A204.1 (cell line): ENCODE data around the gene CDHR3.
"Not testable (repeated sequence)": the region's sequence is repeated elsewhere in the genome, so short reads cannot be mapped to it uniquely, and the experiment has no call there.

ENCODE experiments used
- FAIRE-seq: peaks from 2 replicates; lab custom pipeline; 2012; peaks lifted over from hg19 to GRCh38; lab: Jason Lieb, UNC

CDHR3 gene

DNA sequence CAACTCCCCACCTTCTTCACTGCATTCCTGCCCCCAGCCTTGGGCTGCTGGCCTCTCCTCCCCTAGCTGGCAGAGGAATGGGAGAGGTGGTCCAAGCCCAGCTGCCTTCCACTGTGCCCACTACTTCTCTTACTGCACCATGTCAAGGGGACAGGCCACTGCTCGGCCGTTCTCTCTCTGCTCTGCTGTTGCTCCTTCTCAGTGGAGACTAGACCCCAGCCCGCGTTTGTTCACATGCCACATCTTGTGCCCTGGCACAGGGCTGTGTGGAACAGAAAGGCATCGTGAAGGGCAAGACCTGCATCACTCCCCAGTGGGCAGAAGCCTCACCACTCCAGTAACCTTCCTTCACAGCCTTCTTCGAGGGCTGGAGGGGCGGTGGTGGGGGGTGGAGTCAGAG lies 711 bp upstream of the CDHR3 start:
- FAIRE-seq, result no peak

- no peak for FAIRE-seq
These were observed 8.8 kb downstream of the CDHR3 start for GRCh38 chr7:105971845-105972244.

DNA sequence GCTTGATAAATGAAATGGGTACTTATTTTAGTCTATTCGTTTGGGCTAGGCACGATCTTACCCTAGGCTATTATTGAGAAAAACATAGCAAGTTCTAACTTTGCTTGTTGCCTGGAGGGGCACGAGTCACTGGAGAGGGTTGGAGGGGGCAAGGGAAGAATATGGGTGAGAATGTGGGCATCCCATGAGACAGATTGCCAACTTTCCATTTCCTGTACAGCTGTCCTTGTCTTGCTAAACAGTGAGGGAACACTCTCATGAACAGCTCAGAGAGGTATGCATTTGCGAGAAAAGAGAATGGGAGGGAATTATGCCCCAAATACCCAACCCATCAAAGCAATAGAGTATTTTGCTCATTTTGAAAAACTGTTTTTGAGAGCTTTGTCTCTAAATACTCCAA lies 9.2 kb downstream of the CDHR3 start:
- no peak for FAIRE-seq

- FAIRE-seq, result no peak
These were observed 11.4 kb downstream of the CDHR3 start for GRCh38 chr7:105974471-105974870.

- no peak for FAIRE-seq
These were observed 12.8 kb downstream of the CDHR3 start for GRCh38 chr7:105975770-105976417.

- no peak for FAIRE-seq
These were observed 13.8 kb downstream of the CDHR3 start for GRCh38 chr7:105976868-105977267.

- no peak for FAIRE-seq
These were observed 15.0 kb downstream of the CDHR3 start for GRCh38 chr7:105978035-105978434.

GRCh38 chr7:105978974-105979373 lies 15.9 kb downstream of the CDHR3 start:
- FAIRE-seq, result no peak

- FAIRE-seq, result no peak
These were observed 16.3 kb downstream of the CDHR3 start for GRCh38 chr7:105979405-105979804.

- FAIRE-seq, result no peak
These were observed 17.8 kb downstream of the CDHR3 start for GRCh38 chr7:105980645-105981396.

- no peak for FAIRE-seq
These were observed 19.3 kb downstream of the CDHR3 start for GRCh38 chr7:105982388-105982787.

DNA sequence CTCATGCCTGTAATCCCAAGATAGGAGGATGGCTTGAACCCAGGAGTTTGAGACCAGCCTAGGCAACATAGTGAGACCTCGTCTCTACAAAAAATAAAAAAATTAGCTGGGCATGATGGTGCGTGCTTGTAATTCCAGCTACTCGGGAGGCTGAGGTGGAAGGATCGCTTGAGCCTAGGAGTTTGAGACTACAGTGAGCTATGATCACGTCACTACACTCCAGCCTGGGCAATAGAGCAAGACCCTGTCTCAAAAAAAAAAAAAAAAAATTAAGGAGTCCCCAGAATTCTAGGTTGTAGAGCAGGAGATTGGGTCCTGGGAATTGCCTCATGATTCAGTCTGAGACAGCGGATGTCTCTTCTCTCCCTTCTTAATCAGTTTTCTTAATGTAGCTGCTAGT lies 21.7 kb downstream of the CDHR3 start:
- FAIRE-seq, result not testable (repeated sequence)

- no peak for FAIRE-seq
These were observed 22.2 kb downstream of the CDHR3 start for GRCh38 chr7:105985229-105985628.

DNA sequence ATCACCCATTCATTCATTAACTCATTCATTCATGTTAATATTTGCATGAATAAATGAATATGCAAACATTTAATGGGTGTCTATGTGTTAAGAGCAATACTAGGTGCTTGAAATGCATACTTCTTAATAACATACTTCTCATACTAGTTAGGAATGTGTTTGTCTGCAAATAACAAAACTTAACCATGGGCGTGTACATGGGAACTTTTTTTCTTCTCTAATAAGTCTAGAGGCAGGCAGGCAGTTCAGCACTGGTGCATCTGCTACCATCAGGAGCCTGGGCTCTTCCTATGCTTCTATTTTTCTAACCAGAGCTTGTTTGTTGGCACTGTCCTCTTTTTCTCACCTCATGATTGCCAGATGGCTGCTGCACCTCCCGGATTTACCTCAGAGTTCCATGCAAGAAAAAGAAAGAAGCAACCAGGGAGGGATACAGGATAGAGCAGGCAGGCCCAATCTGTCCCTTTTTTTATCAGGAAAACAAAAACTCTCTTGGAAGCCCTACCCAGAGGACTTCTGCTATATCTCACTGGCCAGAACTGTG lies 22.7 kb downstream of the CDHR3 start:
- no peak for FAIRE-seq

DNA sequence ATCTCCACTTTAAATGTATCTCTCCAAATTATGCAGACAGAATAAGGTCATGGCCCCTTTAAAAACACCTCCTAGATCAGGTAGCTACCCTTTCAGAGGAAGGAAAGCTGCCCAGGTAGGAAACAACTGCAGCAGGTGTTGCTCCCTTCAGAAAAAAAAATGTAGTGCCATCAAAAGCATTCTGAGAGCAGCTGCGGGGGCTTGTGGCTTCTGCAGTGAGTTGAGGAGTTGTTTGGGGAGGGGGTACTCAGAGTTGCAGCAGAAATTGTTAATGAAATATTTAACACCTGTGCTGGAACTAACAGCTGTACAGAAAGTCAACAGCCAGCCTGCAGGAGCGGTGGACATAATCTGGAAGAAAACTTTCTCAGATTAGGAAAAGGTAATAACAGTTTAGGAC lies 24.0 kb downstream of the CDHR3 start:
- no peak for FAIRE-seq

GRCh38 chr7:105988276-105988675 lies 25.2 kb downstream of the CDHR3 start:
- no peak for FAIRE-seq

DNA sequence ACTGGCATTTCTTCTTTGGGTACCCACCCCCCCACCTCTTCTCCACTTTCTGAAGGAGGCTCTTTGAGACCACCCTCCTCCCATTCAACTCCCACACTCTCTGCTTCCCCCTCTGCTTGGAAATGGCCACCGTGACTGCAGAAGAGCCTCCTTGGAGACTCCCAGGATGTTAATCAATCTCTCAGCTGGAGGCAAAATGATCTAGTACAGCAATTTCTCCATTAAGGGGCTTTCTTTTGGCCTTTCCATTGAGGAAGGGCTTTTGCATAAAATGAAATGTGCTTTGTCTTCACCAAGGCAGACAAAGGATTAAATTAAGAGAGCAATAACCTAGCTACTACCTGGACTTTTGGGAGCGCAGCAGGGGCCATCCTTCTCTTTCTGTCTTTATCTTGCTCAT lies 26.1 kb downstream of the CDHR3 start:
- FAIRE-seq, result no peak

GRCh38 chr7:105989686-105990085 lies 26.6 kb downstream of the CDHR3 start:
- no peak for FAIRE-seq

DNA sequence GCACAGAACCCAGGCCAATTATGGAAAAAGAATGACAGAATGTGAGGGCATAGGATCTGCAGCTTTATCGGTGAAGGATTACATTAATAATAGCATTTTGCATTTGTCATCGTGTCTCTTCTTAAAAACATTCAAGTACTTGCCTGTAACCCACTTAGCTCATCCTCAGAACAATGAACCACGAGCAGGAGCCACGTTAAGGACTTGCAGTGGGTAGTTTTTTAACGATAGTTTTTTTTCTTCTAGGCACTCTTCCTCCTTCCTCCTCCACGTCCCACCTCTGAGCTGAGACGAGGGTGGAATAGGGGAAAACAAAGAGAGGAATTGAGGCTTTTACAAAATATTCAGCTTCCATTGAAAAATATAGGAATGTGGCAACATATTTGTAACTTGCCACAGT lies 27.1 kb downstream of the CDHR3 start:
- no peak for FAIRE-seq

GRCh38 chr7:105990727-105991453 lies 27.8 kb downstream of the CDHR3 start:
- no peak for FAIRE-seq

GRCh38 chr7:105992905-105993304 lies 29.8 kb downstream of the CDHR3 start:
- FAIRE-seq, result no peak

- no peak for FAIRE-seq
These were observed 34.0 kb downstream of the CDHR3 start for GRCh38 chr7:105996860-105997737.
